HCT116 (cell line): ENCODE data around the gene CLDN15. TPM values are rescaled to one million over a fixed set of nuclear protein-coding genes. Genes with fewer than 3 reads are reported as not detected.

Experiments used
- ATAC-seq: fragments of 200-7000 bp; cut with Tn5 transposase; 2 replicates; pipeline ENCODE4 v1.9.1; 2020; ENCODE audit warnings: mild to moderate bottlenecking, moderate library complexity
- BruUV-seq: library from RNA; stranded (reverse); fragments of 400-500 nt; replicated peaks from 2 replicates; lab custom pipeline; 2021; lab: Mats Ljungman, UMichigan
- CTCF ChIA-PET: fragments of 300-600 bp; sonication (Branson Sonifier 250); formaldehyde crosslinking; loops from one replicate; lab custom pipeline; 2021; ENCODE audit warnings: antibody characterized with exemption; lab: Charles Lee
- POLR2A ChIA-PET: fragments of 300-600, 350-600 bp; sonication (Branson Sonifier 250); formaldehyde crosslinking; loops from one replicate; lab custom pipeline; 2021; ENCODE audit warnings: antibody characterized with exemption; lab: Charles Lee
- RAD21 ChIA-PET, 2 experiments: fragments of 300-600 bp; sonication (Branson Sonifier 250); formaldehyde crosslinking; loops; one replicate each; lab custom pipeline; 2023; ENCODE audit warnings: low total read pairs in 2 of 2; ENCODE audit not compliant: uncharacterized antibody in 2 of 2, unreplicated experiment in 2 of 2, low non-redundant PET in 1 of 2; lab: Charles Lee
- DNase-seq: peaks from one replicate; pipeline ENCODE4 v3.0.0-alpha.2; 2010; ENCODE audit warnings: low read depth, low spot score
- H2AFZ ChIP-seq: fragments of 200-600 bp; shearing (Covaris generic), sonication (generic); 2 replicates; pipeline ENCODE4 v1.6.1; 2017; ENCODE audit warnings: low read depth, mixed run types, mixed read lengths, antibody characterized with exemption, low read length; ENCODE audit not compliant: poor library complexity, severe bottlenecking
- H3K27ac ChIP-seq: 2 replicates; pipeline ENCODE4 v1.5.1; 2012; ENCODE audit warnings: low read depth, low read length
- H3K27me3 ChIP-seq: fragments of 200-600 bp; sonication (generic); 2 replicates; pipeline ENCODE4 v1.6.1; 2016; ENCODE audit warnings: mixed run types, low read length, mixed read lengths; ENCODE audit not compliant: insufficient read depth
- H3K36me3 ChIP-seq, 2 experiments: fragments of 200-500 bp in 1 of 2; fragments of 200-600 bp in 1 of 2; sonication (Bioruptor generic) in 1 of 2; sonication (generic) in 1 of 2; 2 replicates each; pipeline versions ENCODE4 v1.5.1 to v1.6.1; 2014 to 2016; ENCODE audit warnings: low read length in 2 of 2, inconsistent platforms in 1 of 2, mixed read lengths in 1 of 2, mixed run types in 1 of 2; ENCODE audit not compliant: insufficient read depth in 2 of 2, control insufficient read depth in 1 of 2
- H3K4me1 ChIP-seq, 2 experiments: fragments of 200-600 bp in 1 of 2; sonication (generic) in 1 of 2; 2 replicates each; pipeline versions ENCODE4 v1.5.1 to v1.6.1; 2012 to 2017; ENCODE audit warnings: low read length in 2 of 2, inconsistent platforms in 1 of 2, mild to moderate bottlenecking in 1 of 2, mixed read lengths in 1 of 2, mixed run types in 1 of 2, moderate library complexity in 1 of 2; ENCODE audit not compliant: insufficient read depth in 2 of 2, control insufficient read depth in 1 of 2
- H3K4me2 ChIP-seq: fragments of 200-600 bp; sonication (generic); 2 replicates; pipeline ENCODE4 v1.6.1; 2017; ENCODE audit warnings: mixed run types, low read length, mixed read lengths
- H3K4me3 ChIP-seq, 2 experiments: fragments of 200-600 bp in 1 of 2; sonication (generic) in 1 of 2; replicated peaks in 1 of 2; 2 replicates each; pipeline ENCODE4 v1.5.1; 2011 to 2016; ENCODE audit warnings: low read length in 2 of 2, control low read depth in 1 of 2, low read depth in 1 of 2, mild to moderate bottlenecking in 1 of 2, mixed read lengths in 1 of 2, mixed run types in 1 of 2
- H3K79me2 ChIP-seq: fragments of 200-600 bp; sonication (generic); 2 replicates; pipeline ENCODE4 v1.6.1; 2017; ENCODE audit warnings: mild to moderate bottlenecking, mixed run types, low read length, moderate library complexity, mixed read lengths; ENCODE audit not compliant: insufficient read depth
- H3K9ac ChIP-seq: fragments of 200-600 bp; sonication (generic); 2 replicates; pipeline ENCODE4 v1.6.1; 2016; ENCODE audit warnings: low read length, mixed read lengths
- H3K9me2 ChIP-seq: fragments of 200-600 bp; sonication (generic), shearing (Covaris generic); 2 replicates; pipeline ENCODE4 v1.6.1; 2017; ENCODE audit warnings: mixed run types, mild to moderate bottlenecking, moderate library complexity; ENCODE audit not compliant: insufficient read depth
- H3K9me3 ChIP-seq, 2 experiments: fragments of 200-500 bp in 1 of 2; fragments of 200-600 bp in 1 of 2; sonication (Bioruptor generic) in 1 of 2; sonication (generic) in 1 of 2; 2 replicates each; pipeline ENCODE4 v1.6.1; 2014 to 2017; ENCODE audit warnings: low read length in 2 of 2, mixed read lengths in 2 of 2, inconsistent platforms in 1 of 2, low read depth in 1 of 2, mild to moderate bottlenecking in 1 of 2, mixed run types in 1 of 2, moderate library complexity in 1 of 2; ENCODE audit not compliant: control insufficient read depth in 1 of 2, insufficient read depth in 1 of 2
- H4K20me1 ChIP-seq: fragments of 200-600 bp; sonication (generic), shearing (Covaris generic); 2 replicates; pipeline ENCODE4 v1.6.1; 2017; ENCODE audit warnings: mixed run types, mild to moderate bottlenecking, moderate library complexity; ENCODE audit not compliant: insufficient read depth
- CBX3 ChIP-seq: IDR thresholded peaks from 2 replicates; pipeline ENCODE4 v1.6.1; 2012; ENCODE audit warnings: low read depth
- EZH2 ChIP-seq: fragments of 200-600 bp; sonication (generic); IDR thresholded peaks from 2 replicates; pipeline ENCODE4 v1.6.1; 2017; ENCODE audit warnings: antibody characterized with exemption, mixed run types
- FOSL1 ChIP-seq: IDR thresholded peaks from 2 replicates; pipeline ENCODE4 v1.6.1; 2012; ENCODE audit warnings: low read depth
- SP1 ChIP-seq: IDR thresholded peaks from 2 replicates; pipeline ENCODE4 v1.6.1; 2012; ENCODE audit warnings: low read depth
- TCF7L2 ChIP-seq: IDR thresholded peaks from 2 replicates; pipeline ENCODE4 v1.7.0; 2011; ENCODE audit warnings: borderline replicate concordance, inconsistent platforms; ENCODE audit not compliant: insufficient read depth, insufficient read length; ENCODE audit errors: extremely low read depth
- ZFX ChIP-seq: fragments of 450-650 bp; IDR thresholded peaks from 2 replicates; pipeline ENCODE4 v1.6.1; 2017
- intact Hi-C: fragments of 100-400 bp; cut with micrococcal nuclease; formaldehyde crosslinking; loops from 2 replicates; pipeline ENCODE4 v1.10.0; 2022
- total RNA-seq: library from RNA; stranded (reverse); gene quantifications from one replicate; pipeline ENCODE4 v1.2.1, GENCODE V29; 2021; ENCODE audit not compliant: unreplicated experiment
- TF ChIP-seq, protein P1 (sequence below), 3 experiments: fragments of 200-600 bp in 1 of 3; sonication (generic) in 1 of 3; IDR thresholded peaks in 2 of 3; conservative IDR thresholded peaks in 1 of 3; 2 replicates each; pipeline ENCODE4 v1.5.1; 2012 to 2017; ENCODE audit warnings: low read depth in 2 of 3, low read length in 2 of 3, antibody characterized with exemption in 1 of 3, borderline replicate concordance in 1 of 3, control low read depth in 1 of 3, mild to moderate bottlenecking in 1 of 3, mixed read lengths in 1 of 3, mixed run types in 1 of 3, moderate library complexity in 1 of 3; ENCODE audit not compliant: insufficient read depth in 1 of 3

Gene CLDN15
- total RNA-seq, 1 experiment from 2014 or later, result 16.9 TPM

DNA sequence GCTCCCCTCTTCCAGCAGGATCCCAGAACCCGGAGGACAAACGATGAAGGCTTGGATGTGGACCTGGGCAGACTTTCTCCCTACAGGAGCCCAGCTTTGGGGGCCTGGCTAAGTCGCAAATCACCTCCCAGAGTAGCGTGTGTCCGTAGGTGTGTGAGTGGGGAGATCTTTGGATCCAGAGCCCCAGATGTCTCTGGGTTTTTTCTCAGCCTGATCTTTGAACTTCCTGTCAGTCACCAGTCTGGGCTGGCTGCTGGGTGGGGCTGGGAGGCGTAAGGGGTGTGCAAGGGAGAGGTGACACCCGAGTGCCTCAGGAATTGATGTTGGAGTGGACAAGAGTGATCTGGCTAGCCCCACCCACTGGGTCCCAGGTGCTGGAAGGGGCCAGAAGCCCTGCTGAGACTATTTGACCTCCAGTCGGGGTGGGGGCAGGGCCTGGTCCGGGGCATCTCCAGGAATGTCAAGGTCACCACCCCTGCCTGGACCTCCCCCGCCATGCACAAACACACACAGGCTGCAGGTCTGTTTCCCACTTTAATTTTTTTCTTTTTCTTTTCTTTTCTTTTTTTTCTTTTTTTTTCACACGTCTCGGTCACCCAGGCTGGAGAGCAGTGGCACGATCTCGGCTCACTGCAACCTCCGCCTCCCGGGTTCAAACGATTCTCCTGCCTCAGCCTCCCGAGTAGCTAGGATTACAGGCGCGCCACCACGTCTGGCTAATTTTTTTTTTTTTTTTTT is 36.6 kb downstream of the CLDN15 start, which contains the start of gene MOGAT3:
MOGAT3 (minus strand) TSS at position 175 of the 738 bp plus-strand sequence. CDS start 182 bp downstream, outside the sequence.
- intact Hi-C loops, result no loop called here
- Histone ChIP-seq H3K4me3 (no peak within 1 kb of the TSS), H4K20me1 (no peaks in the 10 kb centered on the region), H3K79me2 (no peaks in the 10 kb centered on the region), H3K4me2 (peak within 1 kb of the TSS; percentile 14; the same call in 1 of the 2 replicates), H3K36me3 (no peaks in the 10 kb centered on the region), H3K27me3 (no peaks in the 10 kb centered on the region), H3K4me1 (peaks cover 0 to 8% of the 10 kb centered on the region in 2 experiments; a peak in 3 of 4 replicates), H2AFZ (no peak within 1 kb of the TSS), H3K27ac (no peak within 1 kb of the TSS), H3K9me3 (no peaks in the 10 kb centered on the region), H3K9ac (no peak within 1 kb of the TSS), H3K9me2 (no peaks in the 10 kb centered on the region)
- ChIA-PET POLR2A (interaction anchor here (1.0 kb wide), 1 partner anchor 27 kb away, joined by 3 read pairs; no protein-coding TSS in a partner anchor), CTCF (interaction anchor here (0.7 kb wide), 1 partner anchor 8 kb away, joined by 3 read pairs; no protein-coding TSS in a partner anchor), RAD21 (no interaction called here)
- BruUV-seq, result no TSS peak
- DNase-seq (no peak), ATAC-seq (peak; percentile 47; the same call in 1 of the 2 replicates)
- TF ChIP-seq, protein P1, sequence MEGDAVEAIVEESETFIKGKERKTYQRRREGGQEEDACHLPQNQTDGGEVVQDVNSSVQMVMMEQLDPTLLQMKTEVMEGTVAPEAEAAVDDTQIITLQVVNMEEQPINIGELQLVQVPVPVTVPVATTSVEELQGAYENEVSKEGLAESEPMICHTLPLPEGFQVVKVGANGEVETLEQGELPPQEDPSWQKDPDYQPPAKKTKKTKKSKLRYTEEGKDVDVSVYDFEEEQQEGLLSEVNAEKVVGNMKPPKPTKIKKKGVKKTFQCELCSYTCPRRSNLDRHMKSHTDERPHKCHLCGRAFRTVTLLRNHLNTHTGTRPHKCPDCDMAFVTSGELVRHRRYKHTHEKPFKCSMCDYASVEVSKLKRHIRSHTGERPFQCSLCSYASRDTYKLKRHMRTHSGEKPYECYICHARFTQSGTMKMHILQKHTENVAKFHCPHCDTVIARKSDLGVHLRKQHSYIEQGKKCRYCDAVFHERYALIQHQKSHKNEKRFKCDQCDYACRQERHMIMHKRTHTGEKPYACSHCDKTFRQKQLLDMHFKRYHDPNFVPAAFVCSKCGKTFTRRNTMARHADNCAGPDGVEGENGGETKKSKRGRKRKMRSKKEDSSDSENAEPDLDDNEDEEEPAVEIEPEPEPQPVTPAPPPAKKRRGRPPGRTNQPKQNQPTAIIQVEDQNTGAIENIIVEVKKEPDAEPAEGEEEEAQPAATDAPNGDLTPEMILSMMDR (IDR thresholded peaks at IDR 0.05 in 2 of 3, conservative IDR thresholded peaks at IDR 0.05 in 1 of 3; ENCODE audit: borderline replicate concordance in 1 of 3, insufficient read depth in 1 of 3, low read depth in 2 of 3, low read length in 2 of 3), result no peak
- no peak for TF ChIP-seq FOSL1
- TF ChIP-seq ZFX, result no peak
- TF ChIP-seq TCF7L2, result no peak
- TF ChIP-seq SP1, result no peak
- TF ChIP-seq CBX3, result no peak
- TF ChIP-seq EZH2, result no peak
